Panc1 (cell line): Measurements from ENCODE around the gene IL1R2. TPM values are rescaled to one million over a fixed set of nuclear protein-coding genes. Genes with fewer than 3 reads are reported as not detected.

Source experiments
- ATAC-seq: fragments of 200-7000 bp; cut with Tn5 transposase; 2 replicates; pipeline ENCODE4 v1.9.1; 2020; ENCODE audit warnings: mild to moderate bottlenecking, moderate library complexity
- BruUV-seq: library from RNA; stranded (reverse); fragments of 400-500 nt; replicated peaks from 2 replicates; lab custom pipeline; 2021; lab: Mats Ljungman, UMichigan
- CTCF ChIA-PET: fragments of 300-600 bp; sonication (Branson Sonifier 250); formaldehyde crosslinking; loops from one replicate; lab custom pipeline; 2022; ENCODE audit warnings: antibody characterized with exemption; lab: Charles Lee
- POLR2A ChIA-PET: fragments of 300-600 bp; sonication (Branson Sonifier 250); formaldehyde crosslinking; loops from one replicate; lab custom pipeline; 2022; ENCODE audit warnings: antibody characterized with exemption; lab: Charles Lee
- DNase-seq: peaks from one replicate; pipeline ENCODE4 v3.0.0-alpha.2; 2010; ENCODE audit warnings: low read depth, low spot score
- H3K27ac ChIP-seq: 2 replicates; pipeline ENCODE4 v1.5.1; 2011; ENCODE audit warnings: mild to moderate bottlenecking, low read length, inconsistent platforms
- H3K27me3 ChIP-seq: fragments of 200-500 bp; sonication (Bioruptor generic); 2 replicates; pipeline ENCODE4 v1.6.0; 2014; ENCODE audit warnings: low read length, inconsistent platforms; ENCODE audit not compliant: control insufficient read depth, insufficient read depth
- H3K36me3 ChIP-seq: fragments of 200-500 bp; sonication (Bioruptor generic); 2 replicates; pipeline ENCODE4 v1.5.1; 2014; ENCODE audit warnings: inconsistent platforms, mild to moderate bottlenecking, low read length, moderate library complexity; ENCODE audit not compliant: control insufficient read depth, insufficient read depth
- H3K4me1 ChIP-seq: 2 replicates; pipeline ENCODE4 v1.5.1; 2011; ENCODE audit warnings: inconsistent platforms, mild to moderate bottlenecking, low read length, moderate library complexity; ENCODE audit not compliant: control insufficient read depth, insufficient read depth
- H3K4me3 ChIP-seq, 2 experiments: 2 replicates each; pipeline ENCODE4 v1.5.1; 2011 to 2012; ENCODE audit warnings: low read depth in 2 of 2, low read length in 2 of 2, mild to moderate bottlenecking in 2 of 2, inconsistent platforms in 1 of 2, moderate library complexity in 1 of 2
- H3K9me3 ChIP-seq: fragments of 200-500 bp; sonication (Bioruptor generic); 2 replicates; pipeline ENCODE4 v1.5.1; 2014; ENCODE audit warnings: low read depth, mild to moderate bottlenecking, inconsistent platforms, low read length, moderate library complexity; ENCODE audit not compliant: control insufficient read depth, insufficient read depth
- POLR2AphosphoS5 ChIP-seq: IDR thresholded peaks from 2 replicates; pipeline ENCODE4 v1.6.1; 2012; ENCODE audit warnings: mild to moderate bottlenecking, low read depth, low read length, moderate library complexity
- SIN3A ChIP-seq: IDR thresholded peaks from 2 replicates; pipeline ENCODE4 v1.6.1; 2012; ENCODE audit warnings: low read depth, mild to moderate bottlenecking, low read length, moderate library complexity, borderline replicate concordance; ENCODE audit not compliant: insufficient read depth
- TCF7L2 ChIP-seq: IDR thresholded peaks from 2 replicates; pipeline ENCODE4 v1.6.1; 2011; ENCODE audit warnings: mild to moderate bottlenecking, low read depth, low read length, inconsistent platforms
- in situ Hi-C: cut with HindIII; loops from 2 replicates; pipeline ENCODE4 v1.10.0; 2016; ENCODE audit warnings: low sequenced_read_pairs, low pct_unique_long_range_greater_than_20kb
- intact Hi-C: fragments of 100-400 bp; cut with micrococcal nuclease; formaldehyde crosslinking; loops from one replicate; pipeline ENCODE4 v1.10.0; 2022; ENCODE audit not compliant: unreplicated experiment
- total RNA-seq: library from RNA; stranded (reverse); gene quantifications from one replicate; pipeline ENCODE4 v1.2.1, GENCODE V29; 2021; ENCODE audit not compliant: unreplicated experiment
- TF ChIP-seq, protein P1 (sequence below): fragments of 450-650 bp; IDR thresholded peaks from 2 replicates; pipeline ENCODE4 v1.5.1; 2017; ENCODE audit warnings: mild to moderate bottlenecking
- TF ChIP-seq, protein P2 (sequence below), 2 experiments: IDR thresholded peaks; 2 replicates each; pipeline ENCODE4 v1.6.1; 2011 to 2012; ENCODE audit warnings: low read depth in 2 of 2, control low read depth in 1 of 2, low read length in 1 of 2, mild to moderate bottlenecking in 1 of 2, moderate library complexity in 1 of 2; ENCODE audit not compliant: insufficient read depth in 1 of 2

IL1R2 gene
- total RNA-seq, 1 experiment from 2014 or later: 0.15 TPM

DNA sequence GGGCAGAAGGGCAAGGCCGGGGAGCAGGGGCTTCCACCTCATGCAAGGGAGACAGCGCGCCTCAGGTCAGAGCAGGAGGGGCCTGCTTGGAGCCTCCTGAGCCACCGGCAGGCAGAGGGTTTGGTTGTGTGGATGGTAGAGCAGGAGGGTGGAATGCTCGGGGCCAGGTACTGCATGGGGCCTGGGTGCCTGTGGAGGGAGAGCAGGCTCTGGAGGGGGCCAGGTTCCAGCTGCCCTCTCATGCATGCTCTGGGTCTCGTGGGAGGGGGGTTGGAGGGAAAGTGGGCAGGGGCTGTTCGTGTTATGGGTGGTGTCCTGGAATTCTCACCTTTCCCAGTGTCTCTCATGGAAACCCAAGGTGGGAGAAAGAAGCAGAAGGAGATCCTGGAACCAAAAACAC, 3.2 kb upstream of the IL1R2 start:
- no peak for DNase-seq
- intact Hi-C loops: no loop called here
- in situ Hi-C loops: no loop called here
- TF ChIP-seq, protein P1, sequence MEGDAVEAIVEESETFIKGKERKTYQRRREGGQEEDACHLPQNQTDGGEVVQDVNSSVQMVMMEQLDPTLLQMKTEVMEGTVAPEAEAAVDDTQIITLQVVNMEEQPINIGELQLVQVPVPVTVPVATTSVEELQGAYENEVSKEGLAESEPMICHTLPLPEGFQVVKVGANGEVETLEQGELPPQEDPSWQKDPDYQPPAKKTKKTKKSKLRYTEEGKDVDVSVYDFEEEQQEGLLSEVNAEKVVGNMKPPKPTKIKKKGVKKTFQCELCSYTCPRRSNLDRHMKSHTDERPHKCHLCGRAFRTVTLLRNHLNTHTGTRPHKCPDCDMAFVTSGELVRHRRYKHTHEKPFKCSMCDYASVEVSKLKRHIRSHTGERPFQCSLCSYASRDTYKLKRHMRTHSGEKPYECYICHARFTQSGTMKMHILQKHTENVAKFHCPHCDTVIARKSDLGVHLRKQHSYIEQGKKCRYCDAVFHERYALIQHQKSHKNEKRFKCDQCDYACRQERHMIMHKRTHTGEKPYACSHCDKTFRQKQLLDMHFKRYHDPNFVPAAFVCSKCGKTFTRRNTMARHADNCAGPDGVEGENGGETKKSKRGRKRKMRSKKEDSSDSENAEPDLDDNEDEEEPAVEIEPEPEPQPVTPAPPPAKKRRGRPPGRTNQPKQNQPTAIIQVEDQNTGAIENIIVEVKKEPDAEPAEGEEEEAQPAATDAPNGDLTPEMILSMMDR: no peak
- TF ChIP-seq TCF7L2: no peak
- TF ChIP-seq, protein P2, sequence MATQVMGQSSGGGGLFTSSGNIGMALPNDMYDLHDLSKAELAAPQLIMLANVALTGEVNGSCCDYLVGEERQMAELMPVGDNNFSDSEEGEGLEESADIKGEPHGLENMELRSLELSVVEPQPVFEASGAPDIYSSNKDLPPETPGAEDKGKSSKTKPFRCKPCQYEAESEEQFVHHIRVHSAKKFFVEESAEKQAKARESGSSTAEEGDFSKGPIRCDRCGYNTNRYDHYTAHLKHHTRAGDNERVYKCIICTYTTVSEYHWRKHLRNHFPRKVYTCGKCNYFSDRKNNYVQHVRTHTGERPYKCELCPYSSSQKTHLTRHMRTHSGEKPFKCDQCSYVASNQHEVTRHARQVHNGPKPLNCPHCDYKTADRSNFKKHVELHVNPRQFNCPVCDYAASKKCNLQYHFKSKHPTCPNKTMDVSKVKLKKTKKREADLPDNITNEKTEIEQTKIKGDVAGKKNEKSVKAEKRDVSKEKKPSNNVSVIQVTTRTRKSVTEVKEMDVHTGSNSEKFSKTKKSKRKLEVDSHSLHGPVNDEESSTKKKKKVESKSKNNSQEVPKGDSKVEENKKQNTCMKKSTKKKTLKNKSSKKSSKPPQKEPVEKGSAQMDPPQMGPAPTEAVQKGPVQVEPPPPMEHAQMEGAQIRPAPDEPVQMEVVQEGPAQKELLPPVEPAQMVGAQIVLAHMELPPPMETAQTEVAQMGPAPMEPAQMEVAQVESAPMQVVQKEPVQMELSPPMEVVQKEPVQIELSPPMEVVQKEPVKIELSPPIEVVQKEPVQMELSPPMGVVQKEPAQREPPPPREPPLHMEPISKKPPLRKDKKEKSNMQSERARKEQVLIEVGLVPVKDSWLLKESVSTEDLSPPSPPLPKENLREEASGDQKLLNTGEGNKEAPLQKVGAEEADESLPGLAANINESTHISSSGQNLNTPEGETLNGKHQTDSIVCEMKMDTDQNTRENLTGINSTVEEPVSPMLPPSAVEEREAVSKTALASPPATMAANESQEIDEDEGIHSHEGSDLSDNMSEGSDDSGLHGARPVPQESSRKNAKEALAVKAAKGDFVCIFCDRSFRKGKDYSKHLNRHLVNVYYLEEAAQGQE (IDR thresholded peaks at IDR 0.05; ENCODE audit: insufficient read depth in 1 of 2, low read depth in 2 of 2, low read length in 1 of 2): no peak
- no peak for ATAC-seq
- Histone ChIP-seq H3K36me3 (no peaks in the 10 kb centered on the region), H3K4me1 (no peaks in the 10 kb centered on the region; the same call in 1 of the 2 replicates), H3K4me3 (no peak overlapping the region), H3K27me3 (peaks cover 2% of the 10 kb centered on the region), H3K9me3 (no peaks in the 10 kb centered on the region), H3K27ac (no peak overlapping the region)
- CTCF ChIA-PET: no interaction called here
- no TSS peak for BruUV-seq
- POLR2A ChIA-PET: no interaction called here

DNA sequence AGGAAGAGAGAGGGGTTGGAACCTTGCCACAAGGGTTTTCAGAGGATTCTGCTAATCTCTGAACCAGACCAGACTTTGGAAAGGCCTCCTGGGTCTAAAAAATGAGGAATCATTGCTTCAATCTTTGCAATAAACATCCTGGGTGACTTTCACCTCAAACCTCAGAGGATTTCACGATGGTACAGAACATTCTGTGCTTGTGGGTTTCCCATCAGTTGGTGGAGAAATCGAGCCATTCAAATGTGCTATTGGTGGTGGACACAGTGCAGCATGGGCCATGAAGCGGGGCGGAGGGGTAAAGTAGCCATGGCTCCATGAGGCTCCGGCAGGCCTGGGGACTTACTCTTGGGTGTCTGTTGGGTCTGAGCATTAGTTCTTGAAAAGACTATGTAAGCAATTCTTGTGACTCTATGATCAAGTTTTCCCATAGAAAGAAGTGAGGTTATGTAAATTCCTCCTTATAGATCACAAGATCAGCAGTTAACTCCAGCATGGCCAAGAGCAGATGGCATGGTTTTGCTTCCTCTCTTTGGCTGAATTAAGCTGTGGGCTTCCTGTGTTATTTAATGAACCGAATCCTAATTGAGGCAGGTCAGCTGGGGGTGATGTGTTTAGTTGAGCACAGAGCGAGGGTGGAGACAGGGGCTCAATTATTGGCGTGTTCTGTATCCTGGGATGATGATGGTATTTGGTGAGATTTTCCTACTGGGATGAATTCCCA, 1.9 kb upstream of the IL1R2 start:
- in situ Hi-C loops (no loop called here), intact Hi-C loops (no loop called here)
- no peak for DNase-seq
- no peak for ATAC-seq
- H3K27ac ChIP-seq: no peak overlapping the region
- H3K4me3 ChIP-seq: no peak overlapping the region
- no peak for TF ChIP-seq POLR2AphosphoS5
- TF ChIP-seq, protein P2 (IDR thresholded peaks at IDR 0.05; ENCODE audit: insufficient read depth in 1 of 2, low read depth in 2 of 2, low read length in 1 of 2): no peak
- no peak for TF ChIP-seq SIN3A
- TF ChIP-seq, protein P1: no peak
- no peak for TF ChIP-seq TCF7L2
- ChIA-PET CTCF (no interaction called here), POLR2A (no interaction called here)
- H3K4me1 ChIP-seq: no peaks in the 10 kb centered on the region
- no peaks in the 10 kb centered on the region for H3K9me3 ChIP-seq
- H3K36me3 ChIP-seq: no peaks in the 10 kb centered on the region
- peaks cover 7% of the 10 kb centered on the region for H3K27me3 ChIP-seq
- no TSS peak for BruUV-seq
